ENCODE data around the gene C14orf180. TPM values are rescaled to one million over a fixed set of nuclear protein-coding genes. Genes with fewer than 3 reads are reported as not detected.
"Not testable (repeated sequence)": the region's sequence is repeated elsewhere in the genome, so short reads cannot be mapped to it uniquely, and the experiment has no call there.

C14orf180 gene
- total RNA-seq, 1 donor from 2014 or later: not detected

GRCh38 chr14:104634138-104634760, 54.7 kb downstream of the C14orf180 start:
- Mint-ChIP-seq H3K9me3 (ENCODE audit: low read depth) (peaks cover 13% of the 10 kb centered on the region), H3K36me3 (ENCODE audit: insufficient read depth) (no peaks in the 10 kb centered on the region), H3K4me3 (ENCODE audit: low read depth) (no peak overlapping the region), H3K27me3 (peaks cover 31% of the 10 kb centered on the region), H3K4me1 (ENCODE audit: low read depth) (peaks cover 11% of the 10 kb centered on the region), H3K27ac (no peak overlapping the region)
- no peak for DNase-seq (ENCODE audit: low spot score, unreplicated experiment)
- TF ChIP-seq, protein P1, sequence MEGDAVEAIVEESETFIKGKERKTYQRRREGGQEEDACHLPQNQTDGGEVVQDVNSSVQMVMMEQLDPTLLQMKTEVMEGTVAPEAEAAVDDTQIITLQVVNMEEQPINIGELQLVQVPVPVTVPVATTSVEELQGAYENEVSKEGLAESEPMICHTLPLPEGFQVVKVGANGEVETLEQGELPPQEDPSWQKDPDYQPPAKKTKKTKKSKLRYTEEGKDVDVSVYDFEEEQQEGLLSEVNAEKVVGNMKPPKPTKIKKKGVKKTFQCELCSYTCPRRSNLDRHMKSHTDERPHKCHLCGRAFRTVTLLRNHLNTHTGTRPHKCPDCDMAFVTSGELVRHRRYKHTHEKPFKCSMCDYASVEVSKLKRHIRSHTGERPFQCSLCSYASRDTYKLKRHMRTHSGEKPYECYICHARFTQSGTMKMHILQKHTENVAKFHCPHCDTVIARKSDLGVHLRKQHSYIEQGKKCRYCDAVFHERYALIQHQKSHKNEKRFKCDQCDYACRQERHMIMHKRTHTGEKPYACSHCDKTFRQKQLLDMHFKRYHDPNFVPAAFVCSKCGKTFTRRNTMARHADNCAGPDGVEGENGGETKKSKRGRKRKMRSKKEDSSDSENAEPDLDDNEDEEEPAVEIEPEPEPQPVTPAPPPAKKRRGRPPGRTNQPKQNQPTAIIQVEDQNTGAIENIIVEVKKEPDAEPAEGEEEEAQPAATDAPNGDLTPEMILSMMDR (IDR thresholded peaks at IDR 0.05; ENCODE audit: unreplicated experiment): no peak

DNA sequence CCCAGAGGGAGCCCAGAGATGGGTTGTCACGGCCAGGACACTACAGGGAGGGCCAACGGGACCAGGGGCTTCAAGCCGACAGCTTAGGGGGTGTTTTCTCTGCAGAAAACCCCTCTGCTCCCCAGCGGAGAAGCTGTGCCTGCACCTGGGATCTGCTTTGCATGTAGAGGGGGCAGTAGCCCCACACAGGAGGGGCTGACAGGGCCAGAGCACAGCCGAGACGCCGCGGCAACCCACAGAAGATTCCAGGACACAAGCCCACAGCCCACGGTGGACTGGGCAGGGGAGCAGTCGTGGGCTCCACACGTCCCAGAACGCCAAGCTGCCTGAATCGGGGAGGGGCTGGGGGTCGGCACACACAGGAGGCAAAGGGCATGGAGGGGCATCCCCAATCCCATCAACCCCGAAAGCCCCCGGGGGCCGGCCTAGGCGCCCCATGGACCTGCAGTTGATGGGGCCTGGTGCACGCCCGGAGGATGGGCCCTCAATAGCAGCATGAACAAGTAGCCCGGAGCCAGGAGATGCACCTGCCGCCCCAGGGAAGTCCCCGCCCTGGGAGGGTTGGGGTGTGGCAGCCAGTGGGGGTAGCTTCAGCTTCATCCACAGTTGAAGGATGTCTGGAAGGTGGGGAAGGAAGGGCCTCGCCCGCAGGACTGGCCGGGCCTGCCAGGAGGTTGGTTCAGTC, 55.5 kb downstream of the C14orf180 start:
- Mint-ChIP-seq H3K4me3 (ENCODE audit: low read depth) (no peak overlapping the region), H3K9me3 (ENCODE audit: low read depth) (peaks cover 13% of the 10 kb centered on the region), H3K4me1 (ENCODE audit: low read depth) (peaks cover 12% of the 10 kb centered on the region), H3K27ac (no peak overlapping the region), H3K27me3 (peaks cover 29% of the 10 kb centered on the region), H3K36me3 (ENCODE audit: insufficient read depth) (no peaks in the 10 kb centered on the region)
- DNase-seq (ENCODE audit: low spot score, unreplicated experiment): no peak
- TF ChIP-seq, protein P1 (IDR thresholded peaks at IDR 0.05; ENCODE audit: unreplicated experiment): no peak

GRCh38 chr14:104635717-104636116, 56.2 kb downstream of the C14orf180 start:
- TF ChIP-seq, protein P1 (IDR thresholded peaks at IDR 0.05; ENCODE audit: unreplicated experiment): no peak
- H3K4me1 Mint-ChIP-seq (ENCODE audit: low read depth): peaks cover 12% of the 10 kb centered on the region
- DNase-seq (ENCODE audit: low spot score, unreplicated experiment): no peak

GRCh38 chr14:104636131-104636530, 56.6 kb downstream of the C14orf180 start:
- Mint-ChIP-seq H3K4me1 (ENCODE audit: low read depth) (peaks cover 12% of the 10 kb centered on the region), H3K36me3 (ENCODE audit: insufficient read depth) (no peaks in the 10 kb centered on the region), H3K27me3 (peaks cover 25% of the 10 kb centered on the region), H3K9me3 (ENCODE audit: low read depth) (peaks cover 13% of the 10 kb centered on the region), H3K27ac (no peak overlapping the region), H3K4me3 (ENCODE audit: low read depth) (no peak overlapping the region)
- no peak for DNase-seq (ENCODE audit: low spot score, unreplicated experiment)
- TF ChIP-seq, protein P1 (IDR thresholded peaks at IDR 0.05; ENCODE audit: unreplicated experiment): no peak

More at GRCh38 chr14:104635717-104636116, 56.2 kb downstream of the C14orf180 start:
- H3K9me3 Mint-ChIP-seq (ENCODE audit: low read depth): peaks cover 13% of the 10 kb centered on the region
- H3K27ac Mint-ChIP-seq: no peak overlapping the region
- H3K36me3 Mint-ChIP-seq (ENCODE audit: insufficient read depth): no peaks in the 10 kb centered on the region
- H3K4me3 Mint-ChIP-seq (ENCODE audit: low read depth): no peak overlapping the region
- peaks cover 25% of the 10 kb centered on the region for H3K27me3 Mint-ChIP-seq

GRCh38 chr14:104636846-104637545, 57.4 kb downstream of the C14orf180 start:
- not testable (repeated sequence) for DNase-seq (ENCODE audit: low spot score, unreplicated experiment); H3K4me3 Mint-ChIP-seq (ENCODE audit: low read depth); H3K36me3 Mint-ChIP-seq (ENCODE audit: insufficient read depth); H3K27ac Mint-ChIP-seq
- H3K4me1 Mint-ChIP-seq (ENCODE audit: low read depth): peaks cover 12% of the 10 kb centered on the region
- H3K27me3 Mint-ChIP-seq: peaks cover 25% of the 10 kb centered on the region
- peaks cover 13% of the 10 kb centered on the region for H3K9me3 Mint-ChIP-seq (ENCODE audit: low read depth)
